Hepatic stellate cell (primary cell): ENCODE results near the gene GTF2H4.

Source experiments
- DNase-seq: peaks from one replicate; pipeline ENCODE4 v3.0.0; 2011; ENCODE audit warnings: low spot score

GTF2H4 gene

GRCh38 chr6:30882759-30883684, 25.0 kb upstream of the GTF2H4 start:
- DNase-seq = peak; percentile 11

- peak; percentile 77 for DNase-seq
These were observed 24.1 kb upstream of the GTF2H4 start, which contains the start of gene DDR1 for GRCh38 chr6:30883685-30884520. Gene DDR1 (plus strand): TSS chr6:30884519. CDS start chr6:30888730, 4,211 bp downstream.

DNA sequence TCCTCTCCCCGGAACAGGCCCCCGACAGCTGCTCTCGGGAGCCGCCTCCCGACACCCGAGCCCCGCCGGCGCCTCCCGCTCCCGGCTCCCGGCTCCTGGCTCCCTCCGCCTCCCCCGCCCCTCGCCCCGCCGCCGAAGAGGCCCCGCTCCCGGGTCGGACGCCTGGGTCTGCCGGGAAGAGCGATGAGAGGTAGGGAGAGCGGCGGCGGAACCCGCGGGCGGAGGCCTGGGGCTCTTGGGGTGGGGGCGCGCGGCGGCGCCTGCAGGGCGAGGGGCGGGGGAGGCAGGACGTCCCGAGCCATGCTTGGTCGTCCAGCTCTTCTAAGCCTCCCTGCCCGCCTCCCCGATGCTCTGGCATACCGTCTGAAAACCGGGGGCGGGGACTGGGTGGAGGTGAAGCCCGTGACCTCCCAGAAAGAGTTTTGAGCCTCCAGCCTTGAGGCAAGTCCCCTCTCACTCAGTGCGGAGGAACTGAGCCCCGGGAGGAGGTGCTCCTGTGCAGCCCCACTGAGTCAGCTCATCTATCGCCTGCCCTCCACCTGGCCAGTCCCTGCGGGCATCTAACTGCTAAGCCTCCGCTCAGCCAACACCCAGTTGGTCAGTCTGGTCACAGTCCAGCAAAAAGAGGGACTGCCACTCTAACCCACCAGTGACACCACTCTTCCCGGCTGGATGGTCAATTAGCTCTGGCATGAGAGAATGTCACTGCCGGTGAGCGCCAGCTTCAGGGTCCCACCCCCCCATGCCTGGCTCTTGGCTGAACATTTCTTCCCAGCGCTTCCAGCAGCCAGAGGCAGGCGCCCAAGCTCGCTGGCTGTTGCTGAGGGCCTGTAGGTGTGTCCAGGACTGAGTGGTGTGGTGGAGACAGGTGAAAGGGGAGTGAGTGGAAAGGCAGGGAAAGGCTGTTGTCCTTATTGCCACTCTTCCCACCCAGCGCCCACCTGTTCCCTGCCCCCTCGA, 23.2 kb upstream of the GTF2H4 start:
- peak; percentile 61 for DNase-seq

GRCh38 chr6:30885481-30885998, 22.5 kb upstream of the GTF2H4 start:
- peak; percentile 38 for DNase-seq

- peak; percentile 88 for DNase-seq
These were observed 21.8 kb upstream of the GTF2H4 start for GRCh38 chr6:30885999-30886896.

DNA sequence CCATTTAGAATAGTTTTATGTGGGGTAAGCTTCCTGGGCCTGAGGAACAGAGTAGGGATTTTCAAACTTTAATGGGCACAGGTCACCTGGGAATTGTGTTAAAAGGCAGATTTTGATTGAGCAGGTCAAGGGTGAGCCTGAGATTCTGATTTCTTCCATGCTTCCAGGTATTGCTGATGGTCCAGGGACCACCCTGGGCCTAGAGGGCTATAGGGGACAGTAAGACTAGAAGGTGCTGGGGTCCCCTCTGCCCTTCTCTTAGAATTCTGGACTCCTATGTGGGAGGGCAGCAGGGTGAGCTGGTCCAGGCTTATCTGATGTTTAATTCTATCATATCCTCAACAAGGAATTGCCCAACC, 21.1 kb upstream of the GTF2H4 start:
- DNase-seq = no peak

- DNase-seq = peak; percentile 79
These were observed 19.8 kb upstream of the GTF2H4 start for GRCh38 chr6:30887901-30888815.

GRCh38 chr6:30888816-30889495, 19.1 kb upstream of the GTF2H4 start:
- DNase-seq = no peak

DNA sequence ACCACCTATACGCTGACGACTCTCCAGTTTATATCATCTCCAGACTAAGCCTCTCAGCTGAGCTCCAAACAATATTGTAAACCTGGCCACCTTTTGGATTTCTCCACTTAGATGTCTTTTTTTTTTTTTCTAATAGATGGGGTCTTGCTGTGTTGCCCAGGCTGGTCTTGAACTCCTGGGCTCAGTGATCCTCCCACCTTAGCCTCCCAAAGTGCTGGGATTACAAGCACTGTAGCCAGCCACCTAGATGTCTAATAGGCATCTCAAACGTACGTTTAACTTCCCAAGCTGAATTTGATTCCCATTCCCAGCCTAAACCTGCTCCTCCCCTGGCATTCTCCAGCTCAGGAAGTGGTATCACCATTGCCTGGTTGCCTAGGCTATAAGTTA, 18.5 kb upstream of the GTF2H4 start:
- DNase-seq = no peak

DNA sequence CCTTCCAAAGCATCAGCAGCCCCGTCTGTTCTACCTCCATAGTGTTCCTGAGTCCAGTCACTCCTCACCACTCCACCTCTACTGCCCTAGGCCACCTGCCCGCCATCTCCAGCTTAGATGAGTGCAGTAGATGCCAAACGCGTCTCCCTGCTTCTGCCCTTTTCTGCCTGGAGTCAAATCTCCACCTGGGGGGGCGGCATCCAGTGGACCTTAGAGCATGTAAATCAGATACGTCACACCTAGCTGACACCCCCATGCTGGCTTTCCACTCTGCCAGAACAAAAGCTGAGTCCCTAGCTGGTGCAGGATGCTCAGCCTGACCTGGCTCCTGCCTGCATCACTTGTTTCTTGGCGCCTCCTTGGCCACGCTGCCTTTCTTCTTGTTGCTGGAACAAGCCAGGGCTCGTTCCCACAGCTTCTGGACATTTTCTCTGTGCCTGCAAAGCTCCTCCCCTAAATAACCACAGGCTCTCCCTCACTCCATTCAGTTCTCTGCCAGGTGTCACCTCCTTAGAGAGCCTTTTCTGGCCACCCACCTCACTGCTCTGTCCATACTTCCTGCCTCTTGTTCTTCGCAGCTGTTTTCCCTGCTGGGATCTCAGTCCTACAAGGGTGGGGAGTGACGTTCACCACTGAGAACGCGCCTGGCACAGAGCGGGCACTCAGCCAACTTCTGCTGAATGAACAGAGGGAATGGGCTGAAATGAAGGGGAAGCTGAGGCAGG, 17.9 kb upstream of the GTF2H4 start:
- no peak for DNase-seq

- DNase-seq = no peak
These were observed 17.2 kb upstream of the GTF2H4 start for GRCh38 chr6:30890646-30891449.

DNA sequence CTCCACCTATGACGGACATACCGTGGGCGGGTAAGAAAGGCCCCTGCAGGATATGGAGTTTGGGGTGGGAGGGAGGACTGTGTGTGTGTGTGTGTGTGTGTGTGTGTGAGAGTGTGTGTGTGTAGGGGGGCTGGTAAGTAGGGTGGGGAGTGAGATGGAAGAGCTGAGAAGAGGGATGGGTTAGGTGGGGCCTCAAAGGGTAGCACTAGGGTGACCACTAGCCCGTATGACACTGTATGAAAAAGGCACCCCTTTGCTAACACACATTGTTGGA, 16.6 kb upstream of the GTF2H4 start:
- no peak for DNase-seq

DNA sequence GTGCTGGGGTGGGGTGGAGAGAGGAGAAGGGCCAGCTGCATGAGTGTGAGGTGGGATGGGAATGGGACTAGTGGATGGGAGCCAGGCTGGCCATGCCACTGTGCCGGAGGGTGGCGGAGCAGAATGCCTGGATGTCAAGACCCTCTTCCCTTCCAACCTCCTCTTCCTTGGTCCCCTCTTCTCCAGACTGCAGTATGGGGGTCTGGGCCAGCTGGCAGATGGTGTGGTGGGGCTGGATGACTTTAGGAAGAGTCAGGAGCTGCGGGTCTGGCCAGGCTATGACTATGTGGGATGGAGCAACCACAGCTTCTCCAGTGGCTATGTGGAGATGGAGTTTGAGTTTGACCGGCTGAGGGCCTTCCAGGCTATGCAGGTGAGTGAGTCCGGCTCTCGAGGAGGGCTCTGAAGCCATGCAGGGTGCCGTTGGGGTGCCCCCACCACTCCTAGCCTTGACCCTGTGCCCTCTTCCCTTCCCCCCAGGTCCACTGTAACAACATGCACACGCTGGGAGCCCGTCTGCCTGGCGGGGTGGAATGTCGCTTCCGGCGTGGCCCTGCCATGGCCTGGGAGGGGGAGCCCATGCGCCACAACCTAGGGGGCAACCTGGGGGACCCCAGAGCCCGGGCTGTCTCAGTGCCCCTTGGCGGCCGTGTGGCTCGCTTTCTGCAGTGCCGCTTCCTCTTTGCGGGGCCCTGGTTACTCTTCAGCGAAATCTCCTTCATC, 16.0 kb upstream of the GTF2H4 start:
- DNase-seq = no peak

DNA sequence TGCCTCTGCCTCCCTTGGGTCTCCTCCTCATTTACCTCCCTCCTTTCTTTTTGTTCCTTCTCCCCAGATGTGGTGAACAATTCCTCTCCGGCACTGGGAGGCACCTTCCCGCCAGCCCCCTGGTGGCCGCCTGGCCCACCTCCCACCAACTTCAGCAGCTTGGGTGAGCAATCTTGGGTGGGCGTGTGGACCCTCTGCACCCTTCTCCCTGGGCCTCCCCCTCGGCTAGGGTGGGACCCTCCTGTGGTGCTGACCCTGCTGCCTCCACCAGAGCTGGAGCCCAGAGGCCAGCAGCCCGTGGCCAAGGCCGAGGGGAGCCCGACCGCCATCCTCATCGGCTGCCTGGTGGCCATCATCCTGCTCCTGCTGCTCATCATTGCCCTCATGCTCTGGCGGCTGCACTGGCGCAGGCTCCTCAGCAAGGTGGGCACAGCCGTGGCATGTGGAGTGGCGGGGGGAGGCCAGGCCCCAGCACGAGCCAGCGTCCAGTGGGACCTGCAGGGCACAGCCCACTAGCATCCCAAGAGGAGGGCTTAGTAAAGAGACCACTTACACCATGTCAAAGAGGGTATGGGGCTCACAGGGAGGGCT, 14.9 kb upstream of the GTF2H4 start:
- DNase-seq = no peak

DNA sequence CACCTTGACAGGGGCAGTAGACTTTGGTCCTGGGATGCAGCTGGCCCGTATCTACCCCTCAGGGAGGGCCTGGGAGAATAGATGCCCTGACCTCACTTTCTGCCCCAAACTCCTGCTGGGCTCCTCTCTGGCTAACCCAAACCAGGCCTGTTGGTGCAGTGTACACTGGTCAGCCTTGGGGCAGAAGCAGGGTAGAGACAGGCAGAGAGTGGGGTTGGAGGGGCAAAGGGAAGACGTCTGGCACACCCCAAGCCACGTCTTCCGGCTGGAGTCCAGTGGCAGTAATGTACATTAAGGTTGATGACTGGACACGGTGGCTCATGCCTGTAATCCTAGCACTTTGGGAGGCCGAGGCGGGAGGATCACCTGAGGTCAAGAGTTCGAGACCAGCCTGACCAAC, 14.3 kb upstream of the GTF2H4 start:
- no peak for DNase-seq

- DNase-seq = no peak
These were observed 13.6 kb upstream of the GTF2H4 start for GRCh38 chr6:30894381-30894780.

- DNase-seq = no peak
These were observed 13.1 kb upstream of the GTF2H4 start for GRCh38 chr6:30894935-30895334.
